ENCODE measurements around the gene CALML6. TPM values are rescaled to one million over a fixed set of nuclear protein-coding genes. Genes with fewer than 3 reads are reported as not detected.

Gene CALML6
- total RNA-seq, 4 donors from 2014 or later: 4.8 to 7.0 TPM; not detected in 2

DNA sequence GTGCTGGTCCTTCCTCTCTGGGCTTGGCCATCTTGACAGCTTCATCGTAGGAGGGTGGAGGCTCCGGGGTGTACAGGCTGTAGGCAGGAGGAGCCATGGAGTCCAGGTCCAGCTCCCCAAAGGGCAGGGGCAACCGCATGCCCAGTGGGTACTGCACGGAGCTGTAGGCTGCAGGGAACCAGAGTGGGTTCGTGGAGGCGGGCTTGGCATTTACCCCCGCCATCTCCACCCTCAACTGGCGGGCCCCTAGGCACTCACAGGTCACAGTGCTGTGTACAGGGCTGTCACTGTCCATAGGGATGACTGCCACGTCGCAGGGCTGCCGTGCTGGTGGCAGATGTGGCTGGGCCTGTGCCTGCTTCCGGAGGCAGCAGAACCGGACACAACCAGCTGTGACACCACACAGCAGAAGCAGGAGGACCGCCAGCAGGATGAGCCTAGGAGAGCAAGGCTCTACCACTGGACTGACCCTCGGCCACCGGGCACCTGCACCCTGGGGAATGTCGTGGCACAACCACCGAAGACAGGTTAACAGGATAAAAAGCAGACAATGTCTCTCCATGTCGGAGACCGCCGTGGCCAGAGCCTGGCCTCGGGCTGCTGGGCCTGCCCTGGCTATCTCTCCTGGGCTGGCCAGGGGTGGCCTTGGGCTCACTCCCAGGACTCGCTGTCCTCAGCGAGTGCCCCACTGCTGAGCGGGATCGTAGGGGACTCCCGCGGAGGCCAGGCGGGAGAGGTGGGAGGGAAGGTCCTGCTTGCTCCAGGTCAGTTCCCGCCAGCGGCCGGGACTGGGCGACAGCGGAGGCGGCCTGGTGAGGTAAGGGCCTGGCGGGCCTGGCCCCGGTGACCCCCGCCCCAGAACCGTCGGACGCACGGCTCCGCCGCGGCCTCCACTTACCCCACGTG, 3.2 kb downstream of the CALML6 start:
- Histone ChIP-seq H3K27me3 (no peaks in the 10 kb centered on the region), H3K27ac (peak overlapping the region; percentile 80 to 98 (median 93)), H3K36me3 (no peaks in the 10 kb centered on the region), H3K4me3 (peak overlapping the region; percentile 53 to 92 (median 68)), H3K9me3 (no peaks in the 10 kb centered on the region), H3K4me1 (peaks cover 31 to 53% of the 10 kb centered on the region in 2 donors)
- peak in 1 of 2 donors; percentile 46 for DNase-seq
- intact Hi-C loops (cut with DNase I; ENCODE audit: low total_unique reads) (loop anchor here (5.0 to 10.0 kb wide), 2 partner anchors 277 to 1984 kb away; partner anchors contain the start of genes C1orf174 and FAAP20), in situ Hi-C loops (cut with MboI; ENCODE audit: low sequenced_read_pairs in 4 of 4) (no loop called here)
- TF ChIP-seq, protein P1, sequence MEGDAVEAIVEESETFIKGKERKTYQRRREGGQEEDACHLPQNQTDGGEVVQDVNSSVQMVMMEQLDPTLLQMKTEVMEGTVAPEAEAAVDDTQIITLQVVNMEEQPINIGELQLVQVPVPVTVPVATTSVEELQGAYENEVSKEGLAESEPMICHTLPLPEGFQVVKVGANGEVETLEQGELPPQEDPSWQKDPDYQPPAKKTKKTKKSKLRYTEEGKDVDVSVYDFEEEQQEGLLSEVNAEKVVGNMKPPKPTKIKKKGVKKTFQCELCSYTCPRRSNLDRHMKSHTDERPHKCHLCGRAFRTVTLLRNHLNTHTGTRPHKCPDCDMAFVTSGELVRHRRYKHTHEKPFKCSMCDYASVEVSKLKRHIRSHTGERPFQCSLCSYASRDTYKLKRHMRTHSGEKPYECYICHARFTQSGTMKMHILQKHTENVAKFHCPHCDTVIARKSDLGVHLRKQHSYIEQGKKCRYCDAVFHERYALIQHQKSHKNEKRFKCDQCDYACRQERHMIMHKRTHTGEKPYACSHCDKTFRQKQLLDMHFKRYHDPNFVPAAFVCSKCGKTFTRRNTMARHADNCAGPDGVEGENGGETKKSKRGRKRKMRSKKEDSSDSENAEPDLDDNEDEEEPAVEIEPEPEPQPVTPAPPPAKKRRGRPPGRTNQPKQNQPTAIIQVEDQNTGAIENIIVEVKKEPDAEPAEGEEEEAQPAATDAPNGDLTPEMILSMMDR (IDR thresholded peaks at IDR 0.05 in 4 of 5, conservative IDR thresholded peaks at IDR 0.05 in 1 of 5): no peak
- no peak for TF ChIP-seq POLR2A (IDR thresholded peaks at IDR 0.05)
- ATAC-seq: peak; percentile 2 to 7

DNA sequence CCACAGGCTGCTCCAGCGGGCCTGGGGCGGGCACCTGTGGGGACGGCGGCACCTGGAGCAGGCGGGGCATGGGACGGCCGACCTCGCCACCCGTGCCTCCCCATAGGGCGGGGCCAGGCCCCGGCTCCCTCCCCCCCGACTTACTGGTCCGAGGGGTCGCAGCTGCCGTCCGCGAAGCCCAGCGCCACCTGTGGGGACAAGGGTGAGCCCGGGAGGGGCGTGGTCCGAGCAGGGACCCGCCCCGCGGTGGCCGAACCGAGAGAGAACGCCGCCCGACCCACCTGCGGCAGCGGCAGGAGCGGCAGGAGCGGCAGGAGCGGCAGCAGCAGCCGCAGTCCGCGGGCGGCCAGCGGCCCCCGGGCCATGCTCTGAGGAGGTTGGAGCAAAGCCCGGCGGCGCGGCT, 3.8 kb downstream of the CALML6 start, which contains the start of gene TMEM52:
TMEM52 (minus strand) TSS at position 379 of the 403 bp plus-strand sequence; CDS start at position 365, 14 bp downstream.
- Histone ChIP-seq H3K9me3 (no peaks in the 10 kb centered on the region), H3K27me3 (no peaks in the 10 kb centered on the region), H3K27ac (peak within 1 kb of the TSS; percentile 80 to 98 (median 93)), H3K36me3 (no peaks in the 10 kb centered on the region), H3K4me1 (peaks cover 31 to 51% of the 10 kb centered on the region in 2 donors), H3K4me3 (peak within 1 kb of the TSS; percentile 53 to 92 (median 68))
- in situ Hi-C loops (cut with MboI; ENCODE audit: low sequenced_read_pairs in 4 of 4): no loop called here
- intact Hi-C loops (cut with DNase I; ENCODE audit: low total_unique reads): loop anchor here (5.0 to 10.0 kb wide), 2 partner anchors 276 to 1983 kb away; partner anchors contain the start of genes C1orf174 and FAAP20
- no peak for DNase-seq
- ATAC-seq: peak; percentile 16 to 25
- TF ChIP-seq, protein P1 (IDR thresholded peaks at IDR 0.05 in 4 of 5, conservative IDR thresholded peaks at IDR 0.05 in 1 of 5): peak in 1 of 5 experiments; percentile 20
- peak; percentile 89 to 90 for TF ChIP-seq POLR2A (IDR thresholded peaks at IDR 0.05)

DNA sequence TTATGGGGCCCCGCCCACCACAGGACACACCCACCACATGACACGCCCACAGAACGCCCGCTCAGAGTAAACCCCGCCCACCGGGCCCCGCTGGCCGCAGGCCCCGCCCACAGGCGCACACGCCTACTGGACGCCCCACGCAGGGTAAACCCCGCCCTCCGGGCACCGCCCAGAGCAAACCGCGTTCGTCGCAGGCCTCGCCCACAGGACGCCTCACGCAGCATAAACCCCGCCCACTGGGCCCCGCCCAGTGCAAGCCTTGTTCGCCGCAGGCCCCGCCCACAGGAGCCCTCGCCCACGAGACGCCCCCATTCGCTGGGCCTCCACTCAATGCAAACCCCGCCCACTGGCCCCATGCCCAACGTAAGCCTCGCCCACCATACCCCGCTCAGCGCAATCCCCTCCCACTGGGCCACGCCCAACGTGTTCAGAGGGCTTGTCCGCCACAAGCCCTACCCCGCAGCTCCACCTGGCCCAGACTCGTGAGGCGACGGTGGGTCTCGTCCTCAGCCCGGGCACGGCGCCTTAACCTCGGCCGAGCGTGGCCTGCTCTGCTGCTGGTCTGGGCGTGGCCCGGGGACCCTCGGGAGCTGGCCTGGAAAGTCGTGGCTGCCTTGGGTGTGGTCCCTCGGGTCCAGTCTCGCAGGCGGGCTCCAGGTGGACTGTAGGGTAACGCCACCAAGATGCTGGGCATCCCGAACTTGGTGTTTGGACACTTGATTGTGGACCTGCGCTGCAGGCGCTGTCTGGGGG, 4.4 kb downstream of the CALML6 start:
- H3K36me3 ChIP-seq: no peaks in the 10 kb centered on the region
- TF ChIP-seq, protein P1 (IDR thresholded peaks at IDR 0.05 in 4 of 5, conservative IDR thresholded peaks at IDR 0.05 in 1 of 5): no peak
- TF ChIP-seq POLR2A (IDR thresholded peaks at IDR 0.05): no peak
- H3K27me3 ChIP-seq: no peaks in the 10 kb centered on the region
- DNase-seq (peak; percentile 98 to 99), ATAC-seq (peak; percentile 67 to 77)
- intact Hi-C loops (cut with DNase I; ENCODE audit: low total_unique reads): loop anchor here (5.0 to 10.0 kb wide), 2 partner anchors 275 to 1983 kb away; partner anchors contain the start of genes C1orf174 and FAAP20
- peak overlapping the region; percentile 80 to 98 (median 93) for H3K27ac ChIP-seq
- no peaks in the 10 kb centered on the region for H3K9me3 ChIP-seq
- in situ Hi-C loops (cut with MboI; ENCODE audit: low sequenced_read_pairs in 4 of 4): no loop called here
- H3K4me1 ChIP-seq: peaks cover 27 to 45% of the 10 kb centered on the region in 2 donors
- peak overlapping the region; percentile 53 to 92 (median 68) for H3K4me3 ChIP-seq

DNA sequence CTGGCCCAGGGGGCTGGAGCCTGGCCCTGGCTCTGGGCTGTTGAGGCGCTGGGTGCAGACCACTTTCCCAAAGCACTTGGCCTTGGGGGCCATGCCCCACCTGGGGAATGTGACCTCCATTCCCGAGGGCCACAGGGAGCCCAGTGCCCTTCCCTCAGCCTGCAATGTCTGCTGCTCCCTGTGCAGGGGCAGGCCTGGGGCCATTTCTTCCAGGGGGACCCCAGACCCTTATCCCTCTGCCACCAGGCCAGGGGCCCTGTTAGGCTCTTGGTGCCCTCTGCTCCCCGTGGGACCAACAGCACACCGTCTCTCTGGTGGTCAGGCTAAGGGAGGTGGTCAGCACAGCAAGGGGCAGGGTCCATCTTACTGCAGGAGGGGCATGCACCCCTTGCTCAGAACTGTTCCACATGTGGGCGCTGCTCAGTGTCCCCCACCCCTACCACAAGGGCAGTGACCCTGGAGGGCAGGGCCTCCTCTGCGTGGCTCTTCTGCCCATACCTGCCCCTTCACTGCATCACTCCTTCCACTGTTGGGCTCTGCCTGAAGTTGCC, 5.1 kb downstream of the CALML6 start:
- Histone ChIP-seq H3K4me3 (peak overlapping the region in 1 of 4 donors; percentile 53), H3K27ac (peak overlapping the region; percentile 80 to 98 (median 93)), H3K4me1 (peaks cover 21 to 38% of the 10 kb centered on the region in 2 donors), H3K27me3 (no peaks in the 10 kb centered on the region), H3K9me3 (no peaks in the 10 kb centered on the region), H3K36me3 (no peaks in the 10 kb centered on the region)
- intact Hi-C loops (cut with DNase I; ENCODE audit: low total_unique reads): no loop called here
- no peak for TF ChIP-seq POLR2A (IDR thresholded peaks at IDR 0.05)
- TF ChIP-seq, protein P1 (IDR thresholded peaks at IDR 0.05 in 4 of 5, conservative IDR thresholded peaks at IDR 0.05 in 1 of 5): no peak
- no peak for ATAC-seq
- no peak for DNase-seq
- in situ Hi-C loops (cut with MboI; ENCODE audit: low sequenced_read_pairs in 4 of 4): no loop called here

All from gastrocnemius medialis (tissue), 4 donors.